ENCODE data around the gene AGBL4. TPM values are rescaled to one million over a fixed set of nuclear protein-coding genes. Genes with fewer than 3 reads are reported as not detected.

The AGBL4 gene
- total RNA-seq, 5 donors from 2014 or later (not counting 1 experiment from before 2014, with no cell fraction given) = 0.58 TPM; not detected in 4

GRCh38 chr1:48688102-48688760 is 1335.5 kb downstream of the AGBL4 start:
- peaks cover 4 to 6% of the 10 kb centered on the region in 2 donors for H3K27me3 Mint-ChIP-seq
- Histone ChIP-seq H3K36me3 (ENCODE audit: control insufficient read depth in 2 of 2, extremely low read depth in 1 of 2, insufficient read depth in 1 of 2, low read length in 1 of 2) (no peaks in the 10 kb centered on the region), H3K4me3 (ENCODE audit: control insufficient read depth in 1 of 2, extremely low read depth in 1 of 2, low read length in 1 of 2) (no peak overlapping the region), H3K9me3 (no peaks in the 10 kb centered on the region), H3K27ac (ENCODE audit: low read length) (no peak overlapping the region), H3K4me1 (ENCODE audit: control insufficient read depth in 1 of 2, extremely low read depth in 1 of 2, insufficient read depth in 2 of 2, low read length in 2 of 2) (no peaks in the 10 kb centered on the region), H3K27me3 (replicated peaks in 1 of 2; ENCODE audit: control insufficient read depth in 2 of 2, extremely low read depth in 1 of 2, insufficient read depth in 2 of 2, low read length in 1 of 2) (peaks cover 0 to 2% of the 10 kb centered on the region in 2 experiments)
- H3K4me1 Mint-ChIP-seq = no peaks in the 10 kb centered on the region
- H3K9me3 Mint-ChIP-seq = no peaks in the 10 kb centered on the region
- no peak for DNase-seq
- no peak overlapping the region for H3K4me3 Mint-ChIP-seq
- CTCF ChIA-PET = interaction anchor here (0.7 to 0.9 kb wide), 2 partner anchors 8 to 11 kb away, joined by 3 read pairs; no protein-coding TSS in a partner anchor
- WGBS (ENCODE audit: insufficient coverage) = 78% methylated on average over 1 of the region's 3 CpGs
- H3K36me3 Mint-ChIP-seq = no peaks in the 10 kb centered on the region
- POLR2A ChIA-PET = no interaction called here
- ATAC-seq (replicated peaks in 1 of 4) = no peak
- no peak overlapping the region for H3K27ac Mint-ChIP-seq

GRCh38 chr1:48687282-48688045 is 1336.3 kb downstream of the AGBL4 start:
- H3K36me3 Mint-ChIP-seq = no peaks in the 10 kb centered on the region
- H3K27me3 Mint-ChIP-seq = peaks cover 0 to 6% of the 10 kb centered on the region in 2 donors
- Histone ChIP-seq H3K9me3 (no peaks in the 10 kb centered on the region), H3K27me3 (replicated peaks in 1 of 2; ENCODE audit: control insufficient read depth in 2 of 2, extremely low read depth in 1 of 2, insufficient read depth in 2 of 2, low read length in 1 of 2) (peaks cover 0 to 2% of the 10 kb centered on the region in 2 experiments), H3K27ac (ENCODE audit: low read length) (no peak overlapping the region), H3K36me3 (ENCODE audit: control insufficient read depth in 2 of 2, extremely low read depth in 1 of 2, insufficient read depth in 1 of 2, low read length in 1 of 2) (no peaks in the 10 kb centered on the region), H3K4me3 (ENCODE audit: control insufficient read depth in 1 of 2, extremely low read depth in 1 of 2, low read length in 1 of 2) (no peak overlapping the region), H3K4me1 (ENCODE audit: control insufficient read depth in 1 of 2, extremely low read depth in 1 of 2, insufficient read depth in 2 of 2, low read length in 2 of 2) (no peaks in the 10 kb centered on the region)
- ChIA-PET POLR2A (no interaction called here), CTCF (no interaction called here)
- no peak for DNase-seq
- 81% methylated on average over 5 of the region's 13 CpGs for WGBS (ENCODE audit: insufficient coverage)
- no peaks in the 10 kb centered on the region for H3K9me3 Mint-ChIP-seq
- no peaks in the 10 kb centered on the region for H3K4me1 Mint-ChIP-seq
- ATAC-seq (replicated peaks in 1 of 4) = no peak
- H3K27ac Mint-ChIP-seq = no peak overlapping the region
- no peak overlapping the region for H3K4me3 Mint-ChIP-seq

GRCh38 chr1:48686159-48686558 is 1337.6 kb downstream of the AGBL4 start:
- Histone ChIP-seq H3K4me1 (ENCODE audit: control insufficient read depth in 1 of 2, extremely low read depth in 1 of 2, insufficient read depth in 2 of 2, low read length in 2 of 2) (no peaks in the 10 kb centered on the region), H3K9me3 (no peaks in the 10 kb centered on the region), H3K36me3 (ENCODE audit: control insufficient read depth in 2 of 2, extremely low read depth in 1 of 2, insufficient read depth in 1 of 2, low read length in 1 of 2) (no peaks in the 10 kb centered on the region), H3K4me3 (ENCODE audit: control insufficient read depth in 1 of 2, extremely low read depth in 1 of 2, low read length in 1 of 2) (no peak overlapping the region), H3K27ac (ENCODE audit: low read length) (no peak overlapping the region), H3K27me3 (replicated peaks in 1 of 2; ENCODE audit: control insufficient read depth in 2 of 2, extremely low read depth in 1 of 2, insufficient read depth in 2 of 2, low read length in 1 of 2) (peaks cover 0 to 2% of the 10 kb centered on the region in 2 experiments)
- Mint-ChIP-seq H3K27ac (no peak overlapping the region), H3K36me3 (no peaks in the 10 kb centered on the region), H3K9me3 (no peaks in the 10 kb centered on the region), H3K4me1 (no peaks in the 10 kb centered on the region), H3K27me3 (no peaks in the 10 kb centered on the region), H3K4me3 (no peak overlapping the region)
- ChIA-PET POLR2A (no interaction called here), CTCF (no interaction called here)
- DNase-seq (no peak), ATAC-seq (replicated peaks in 1 of 4) (no peak)
- 71% methylated on average over 3 of the region's 5 CpGs for WGBS (ENCODE audit: insufficient coverage)

DNA sequence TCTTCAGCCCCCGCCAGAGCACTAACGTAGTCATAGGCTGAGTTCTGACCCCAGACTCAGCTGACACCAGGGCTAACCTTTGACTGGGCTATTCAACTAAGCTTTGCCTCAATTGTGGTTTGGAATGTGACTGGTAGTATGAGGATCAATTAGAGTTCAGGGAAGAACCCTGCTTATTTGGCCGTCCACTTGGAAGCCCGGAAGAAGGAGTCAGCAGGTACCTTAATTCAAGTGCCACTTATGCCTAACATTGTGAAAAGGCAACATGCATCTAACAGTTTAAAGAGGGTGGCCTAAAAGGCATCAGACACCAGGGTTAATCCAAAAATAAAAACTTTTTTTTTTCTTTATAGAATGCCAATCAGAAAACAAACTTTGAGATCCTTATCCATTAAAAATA is 1339.4 kb downstream of the AGBL4 start:
- no peaks in the 10 kb centered on the region for H3K4me1 ChIP-seq (ENCODE audit: control insufficient read depth in 1 of 2, extremely low read depth in 1 of 2, insufficient read depth in 2 of 2, low read length in 2 of 2)
- no peaks in the 10 kb centered on the region for H3K36me3 ChIP-seq (ENCODE audit: control insufficient read depth in 2 of 2, extremely low read depth in 1 of 2, insufficient read depth in 1 of 2, low read length in 1 of 2)
- Mint-ChIP-seq H3K27ac (no peak overlapping the region), H3K4me1 (no peaks in the 10 kb centered on the region), H3K27me3 (no peaks in the 10 kb centered on the region), H3K4me3 (no peak overlapping the region), H3K9me3 (no peaks in the 10 kb centered on the region), H3K36me3 (no peaks in the 10 kb centered on the region)
- DNase-seq (no peak), ATAC-seq (replicated peaks in 1 of 4) (no peak)
- H3K27ac ChIP-seq (ENCODE audit: low read length) = no peak overlapping the region
- no peaks in the 10 kb centered on the region for H3K9me3 ChIP-seq
- WGBS (ENCODE audit: insufficient coverage) = 100% methylated on average over 3 of the region's 4 CpGs
- ChIA-PET CTCF (no interaction called here), POLR2A (no interaction called here)
- H3K27me3 ChIP-seq (replicated peaks in 1 of 2; ENCODE audit: control insufficient read depth in 2 of 2, extremely low read depth in 1 of 2, insufficient read depth in 2 of 2, low read length in 1 of 2) = peaks cover 0 to 2% of the 10 kb centered on the region in 2 experiments
- no peak overlapping the region for H3K4me3 ChIP-seq (ENCODE audit: control insufficient read depth in 1 of 2, extremely low read depth in 1 of 2, low read length in 1 of 2)

GRCh38 chr1:48683839-48684238 is 1339.9 kb downstream of the AGBL4 start:
- Histone ChIP-seq H3K9me3 (no peaks in the 10 kb centered on the region), H3K27me3 (replicated peaks in 1 of 2; ENCODE audit: control insufficient read depth in 2 of 2, extremely low read depth in 1 of 2, insufficient read depth in 2 of 2, low read length in 1 of 2) (peaks cover 0 to 2% of the 10 kb centered on the region in 2 experiments), H3K4me3 (ENCODE audit: control insufficient read depth in 1 of 2, extremely low read depth in 1 of 2, low read length in 1 of 2) (no peak overlapping the region), H3K36me3 (ENCODE audit: control insufficient read depth in 2 of 2, extremely low read depth in 1 of 2, insufficient read depth in 1 of 2, low read length in 1 of 2) (no peaks in the 10 kb centered on the region), H3K27ac (ENCODE audit: low read length) (no peak overlapping the region), H3K4me1 (ENCODE audit: control insufficient read depth in 1 of 2, extremely low read depth in 1 of 2, insufficient read depth in 2 of 2, low read length in 2 of 2) (no peaks in the 10 kb centered on the region)
- ATAC-seq (replicated peaks in 1 of 4) = no peak
- Mint-ChIP-seq H3K36me3 (no peaks in the 10 kb centered on the region), H3K4me3 (no peak overlapping the region), H3K9me3 (no peaks in the 10 kb centered on the region), H3K27me3 (no peaks in the 10 kb centered on the region), H3K4me1 (no peaks in the 10 kb centered on the region), H3K27ac (no peak overlapping the region)
- WGBS (ENCODE audit: insufficient coverage) = 75% methylated on average over 2 of the region's 3 CpGs
- ChIA-PET POLR2A (no interaction called here), CTCF (no interaction called here)
- DNase-seq = no peak

DNA sequence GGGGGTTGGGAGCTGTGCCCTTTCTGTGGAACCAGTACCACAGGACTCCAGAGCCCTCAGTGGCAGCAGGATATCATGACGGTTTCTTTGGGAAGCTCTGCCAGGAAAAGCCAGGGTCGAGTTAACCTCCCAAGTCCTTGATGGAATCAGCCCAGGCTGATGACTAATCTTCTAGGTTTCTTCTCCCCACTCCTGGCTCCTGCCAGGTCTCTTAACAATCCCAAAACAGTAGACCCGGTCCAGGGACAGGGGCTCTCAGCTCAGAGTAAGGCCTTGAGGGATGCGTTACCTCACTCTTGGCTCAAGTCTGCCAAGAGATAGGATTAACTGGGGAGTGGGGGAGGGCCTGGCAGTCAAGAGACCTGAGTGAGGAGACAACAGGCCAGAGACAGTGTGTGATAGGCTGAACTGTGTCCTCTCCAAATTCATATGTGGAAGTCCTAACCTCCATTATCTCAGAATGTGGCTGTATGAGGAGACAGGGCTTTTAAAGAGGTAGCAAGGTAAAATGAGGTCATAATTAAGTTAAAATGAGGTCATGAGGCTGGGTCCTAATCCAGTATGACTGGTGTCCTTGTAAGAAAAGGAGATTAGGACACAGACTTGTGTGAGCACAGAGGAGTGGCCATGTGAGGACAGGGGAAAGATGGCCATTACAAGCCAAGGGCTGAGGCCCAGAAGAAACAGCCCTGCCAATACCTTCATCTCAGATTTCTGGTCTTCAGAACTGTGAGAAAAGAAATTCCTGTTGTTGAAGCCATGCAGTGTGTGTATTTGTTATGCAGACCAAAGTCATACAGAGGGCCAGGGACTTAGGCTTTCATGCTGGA is 1342.1 kb downstream of the AGBL4 start:
- ChIA-PET POLR2A (no interaction called here), CTCF (no interaction called here)
- Mint-ChIP-seq H3K9me3 (no peaks in the 10 kb centered on the region), H3K4me1 (no peaks in the 10 kb centered on the region), H3K4me3 (no peak overlapping the region), H3K36me3 (no peaks in the 10 kb centered on the region), H3K27me3 (peaks cover 0 to 9% of the 10 kb centered on the region in 2 donors), H3K27ac (no peak overlapping the region)
- Histone ChIP-seq H3K4me3 (ENCODE audit: control insufficient read depth in 1 of 2, extremely low read depth in 1 of 2, low read length in 1 of 2) (no peak overlapping the region), H3K36me3 (ENCODE audit: control insufficient read depth in 2 of 2, extremely low read depth in 1 of 2, insufficient read depth in 1 of 2, low read length in 1 of 2) (no peaks in the 10 kb centered on the region), H3K27ac (ENCODE audit: low read length) (no peak overlapping the region), H3K27me3 (replicated peaks in 1 of 2; ENCODE audit: control insufficient read depth in 2 of 2, extremely low read depth in 1 of 2, insufficient read depth in 2 of 2, low read length in 1 of 2) (peaks cover 0 to 7% of the 10 kb centered on the region in 2 experiments), H3K9me3 (no peaks in the 10 kb centered on the region), H3K4me1 (ENCODE audit: control insufficient read depth in 1 of 2, extremely low read depth in 1 of 2, insufficient read depth in 2 of 2, low read length in 2 of 2) (no peaks in the 10 kb centered on the region)
- no peak for ATAC-seq (replicated peaks in 1 of 4)
- DNase-seq = no peak
- WGBS (ENCODE audit: insufficient coverage) = 58% methylated on average over 3 of the region's 4 CpGs
